Stimulated activated CD4-positive, alpha-beta T cell treated with anti-CD3 and anti-CD28 coated beads, TNF-alpha, amount 100 ng/mL, for 48 hours (primary cell): ENCODE results near the gene ZNF511.
A peak's percentile ranks its signal among the peaks of the same experiment; 100 is the strongest.

ENCODE experiments used
- DNase-seq, 3 donors: peaks; one replicate each; pipeline ENCODE4 v3.0.0-alpha.2; 2020; ENCODE audit warnings: low read depth in 3 of 3

The ZNF511 gene

GRCh38 chr10:133353988-133354605, 45.4 kb downstream of the ZNF511 start:
- no peak for DNase-seq

DNA sequence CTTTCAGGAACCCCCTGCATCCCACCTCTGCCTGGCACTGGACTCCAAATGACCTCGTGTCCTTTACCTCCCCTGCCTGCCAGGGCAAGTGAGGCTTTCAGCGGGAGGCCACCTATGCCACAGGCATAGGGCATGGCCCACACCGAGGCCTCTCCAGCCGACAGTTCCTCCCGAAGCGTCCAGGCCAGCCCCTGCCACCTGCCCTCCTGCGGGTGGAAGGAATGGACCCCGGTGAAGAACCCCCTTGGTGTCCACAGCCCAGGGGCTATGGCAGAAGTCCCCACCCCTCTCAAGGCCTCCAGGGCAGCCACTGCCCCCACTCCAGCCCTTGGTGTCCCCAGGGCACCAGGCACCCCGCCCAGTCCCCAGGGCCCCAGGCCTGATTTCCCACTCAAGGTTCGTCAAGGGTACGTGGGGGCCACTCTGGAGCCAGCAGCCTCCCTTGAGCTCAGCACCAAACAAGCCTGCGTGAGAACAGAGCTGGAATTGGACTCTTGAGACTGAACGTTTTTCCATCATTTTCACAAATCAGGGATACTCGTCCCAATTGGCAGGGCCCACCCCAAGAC, 46.0 kb downstream of the ZNF511 start:
- DNase-seq: no peak

DNA sequence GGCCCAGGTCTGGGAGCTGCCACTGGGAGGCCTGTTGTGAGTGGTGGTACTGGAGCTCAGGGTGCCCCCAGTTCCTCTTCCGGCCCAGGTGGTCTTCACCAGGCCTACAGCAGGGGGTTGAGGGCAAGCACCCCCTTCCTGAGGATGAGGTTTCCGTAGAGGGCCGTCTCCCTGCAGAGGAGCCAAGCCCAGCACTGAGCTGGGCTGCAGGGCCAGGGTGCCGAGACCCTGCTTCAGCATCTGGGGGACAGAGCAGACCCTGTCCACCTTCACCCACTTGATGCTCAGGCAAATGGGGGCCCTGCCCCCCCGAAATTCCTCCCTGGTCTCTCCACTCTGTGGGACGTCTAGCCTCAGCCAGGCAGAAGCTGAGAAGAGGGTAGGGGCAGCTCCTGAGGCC, 46.6 kb downstream of the ZNF511 start:
- no peak for DNase-seq

GRCh38 chr10:133355991-133356390, 47.3 kb downstream of the ZNF511 start:
- no peak for DNase-seq

- DNase-seq: no peak
Measured at GRCh38 chr10:133356549-133357284, 48.0 kb downstream of the ZNF511 start.

DNA sequence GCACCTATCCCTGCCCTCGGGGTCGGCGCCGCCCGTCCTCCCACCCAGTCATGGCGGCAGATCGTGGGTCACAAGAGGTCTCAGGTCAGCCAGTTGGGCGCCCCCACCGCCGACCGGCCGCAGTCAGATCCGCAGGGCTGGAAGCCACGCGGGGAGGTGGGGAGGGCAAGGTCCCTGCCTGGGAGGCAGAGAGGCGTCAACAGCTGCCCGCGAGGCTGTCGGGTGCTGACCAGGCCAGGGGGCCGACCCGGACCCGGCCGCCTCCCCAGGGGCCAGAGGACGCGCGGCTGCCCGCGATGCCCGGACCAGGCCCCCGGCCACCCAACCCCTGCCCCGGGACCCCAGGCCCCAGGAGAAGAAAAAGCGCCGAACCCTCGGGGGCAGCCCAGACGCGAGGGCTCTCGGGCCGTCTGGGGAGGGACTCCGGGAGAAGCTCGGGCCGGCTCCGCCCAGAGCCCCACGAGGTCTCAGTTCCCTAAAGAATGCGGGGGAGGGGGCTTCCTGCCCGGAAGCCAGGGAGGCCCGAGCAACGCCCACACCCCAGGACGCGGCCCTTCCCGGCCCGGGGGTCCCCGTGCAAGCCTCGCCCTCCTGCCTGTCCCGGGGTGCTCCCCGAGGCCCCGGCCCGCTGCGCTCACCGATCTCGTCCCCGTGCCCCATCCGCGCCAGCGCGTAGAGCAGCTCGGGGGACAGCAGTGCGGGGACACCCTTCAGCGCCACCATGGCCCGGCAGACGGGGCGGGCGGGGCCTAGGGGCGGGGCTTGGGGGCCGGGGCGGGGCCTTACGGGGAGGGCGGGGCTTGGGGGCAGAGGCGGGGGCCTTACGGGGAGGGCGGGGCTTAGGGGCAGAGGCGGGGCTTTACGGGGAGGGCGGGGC, 48.8 kb downstream of the ZNF511 start, which contains the start of gene FUOM:
TSS of gene FUOM (minus strand) at position 735 of the 877 bp plus-strand sequence. CDS start at position 723, 12 bp downstream.
- DNase-seq: peak; percentile 51 to 74 (median 70)

GRCh38 chr10:133358162-133358924, 49.6 kb downstream of the ZNF511 start:
- no peak for DNase-seq

DNA sequence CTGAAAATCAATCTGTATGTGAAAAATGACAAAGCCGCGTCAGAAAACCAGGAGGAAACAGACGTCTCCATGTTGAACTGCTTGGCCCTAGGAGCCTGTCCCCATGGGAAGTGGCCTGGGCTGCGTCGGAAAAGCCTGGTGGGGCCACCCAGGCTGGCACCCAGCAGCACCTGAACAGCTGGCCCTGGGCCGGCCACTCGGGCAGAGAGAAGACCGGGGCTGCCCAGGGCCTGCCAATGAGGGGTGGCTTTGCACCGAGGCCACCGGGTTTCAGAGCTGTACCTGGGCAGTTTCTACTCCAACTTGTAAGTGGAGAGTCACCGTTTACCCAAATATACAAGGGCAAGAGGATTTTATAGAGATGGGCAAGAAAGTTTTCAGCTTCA, 50.2 kb downstream of the ZNF511 start:
- no peak for DNase-seq

- no peak for DNase-seq
Measured at GRCh38 chr10:133359554-133359971, 50.8 kb downstream of the ZNF511 start.

DNA sequence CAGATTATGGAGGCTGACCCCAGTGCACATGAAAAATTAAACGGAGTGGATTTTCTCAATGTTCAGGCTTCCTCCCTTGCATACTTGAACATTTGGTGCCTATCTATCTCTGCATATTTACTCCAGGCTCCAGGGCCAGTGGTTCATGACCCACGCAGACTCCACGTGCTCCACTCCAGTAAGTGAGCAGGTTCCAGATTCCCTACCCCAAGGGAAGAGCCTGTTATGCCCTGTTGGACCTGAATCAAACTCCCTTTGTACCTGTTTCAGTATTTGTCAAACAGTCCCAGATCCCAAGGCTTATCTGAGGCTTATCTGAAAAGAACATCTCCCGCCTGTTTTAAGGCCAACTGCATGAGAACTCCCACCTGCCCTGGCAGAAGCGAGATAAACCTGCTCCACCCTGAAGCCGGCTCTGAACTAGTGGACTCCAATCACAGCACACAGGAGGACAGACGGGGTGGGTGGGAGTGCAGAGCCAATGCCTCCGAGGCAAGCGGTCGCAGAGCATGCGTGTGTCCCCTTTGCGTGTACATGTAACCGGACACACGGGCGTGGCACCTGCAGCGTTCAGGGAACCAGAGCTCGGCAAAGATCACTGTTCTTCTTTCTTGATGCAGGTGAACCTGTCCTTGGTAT, 51.4 kb downstream of the ZNF511 start:
- DNase-seq: no peak

DNA sequence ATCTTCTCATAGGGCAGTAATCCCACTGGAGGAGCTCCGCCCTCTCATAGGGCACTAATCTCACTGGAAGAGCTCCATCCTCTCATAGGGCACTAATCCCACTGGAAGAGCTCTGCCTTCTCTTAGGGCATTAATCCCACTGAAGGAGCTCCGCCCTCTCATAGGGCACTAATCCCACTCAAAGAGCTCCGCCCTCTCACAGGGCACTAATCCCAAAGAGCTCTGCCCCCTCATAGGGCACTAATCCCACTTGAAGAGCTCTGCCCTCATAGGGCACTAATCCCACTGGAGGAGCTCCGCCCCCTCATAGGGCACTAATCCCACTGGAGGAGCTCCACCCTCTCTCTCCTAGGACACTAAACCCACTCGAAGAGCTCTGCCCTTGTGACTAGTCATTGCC, 52.5 kb downstream of the ZNF511 start:
- DNase-seq: no peak

DNA sequence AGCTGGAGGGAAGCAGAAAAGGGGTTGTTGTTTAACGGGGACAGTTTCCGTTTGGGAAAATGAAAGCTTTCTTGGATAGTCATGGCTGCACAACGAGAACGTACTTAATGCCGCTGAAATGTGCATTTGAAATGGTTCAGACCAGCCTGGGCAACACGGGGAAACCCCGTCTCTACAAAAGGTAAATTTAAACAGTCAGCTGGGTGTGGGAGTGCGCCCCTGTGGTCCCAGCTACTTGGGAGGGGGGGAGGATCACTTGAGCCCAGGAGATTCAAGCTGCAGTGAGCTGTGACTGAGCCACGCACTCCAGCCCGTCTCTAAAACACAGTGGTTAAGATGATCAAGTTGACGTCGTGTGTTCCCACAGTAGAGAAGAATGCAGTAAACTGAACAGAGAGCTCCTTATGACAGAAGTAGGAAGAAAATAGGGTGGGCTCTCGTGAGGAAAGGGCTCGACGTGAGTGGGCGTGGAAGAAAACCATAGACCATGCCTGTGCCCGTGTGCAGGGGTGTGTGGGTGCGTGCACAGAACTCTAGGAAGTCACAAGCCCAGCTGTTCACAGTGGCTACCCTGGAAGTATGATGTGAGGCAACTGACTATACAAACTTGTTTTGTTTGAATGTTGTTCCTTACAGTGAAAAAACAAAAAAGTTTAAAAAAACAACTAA, 53.2 kb downstream of the ZNF511 start:
- no peak for DNase-seq
